ENCODE data around the gene PLA2G4D. TPM values are rescaled to one million over a fixed set of nuclear protein-coding genes. Genes with fewer than 3 reads are reported as not detected.

The PLA2G4D gene
- total RNA-seq, 1 donor from 2014 or later = not detected

- no peak for DNase-seq (ENCODE audit: low read depth, low spot score)
- peaks cover 34% of the 10 kb centered on the region for H3K27me3 Mint-ChIP-seq (ENCODE audit: low read depth)
- no peaks in the 10 kb centered on the region for H3K9me3 Mint-ChIP-seq
- no peak overlapping the region for H3K27ac Mint-ChIP-seq (ENCODE audit: unreplicated experiment)
- H3K4me3 Mint-ChIP-seq = no peak overlapping the region
- H3K4me1 Mint-ChIP-seq = peaks cover 7% of the 10 kb centered on the region
- TF ChIP-seq CTCF (conservative IDR thresholded peaks at IDR 0.05) = no peak
- H3K36me3 Mint-ChIP-seq (ENCODE audit: low read depth) = no peaks in the 10 kb centered on the region
Observed at GRCh38 chr15:42083605-42083908, 10.8 kb downstream of the PLA2G4D start.

- DNase-seq (ENCODE audit: low read depth, low spot score) = no peak
- TF ChIP-seq CTCF (conservative IDR thresholded peaks at IDR 0.05) = no peak
- H3K9me3 Mint-ChIP-seq = no peaks in the 10 kb centered on the region
- peaks cover 37% of the 10 kb centered on the region for H3K27me3 Mint-ChIP-seq (ENCODE audit: low read depth)
- H3K4me1 Mint-ChIP-seq = peaks cover 7% of the 10 kb centered on the region
- no peak overlapping the region for H3K27ac Mint-ChIP-seq (ENCODE audit: unreplicated experiment)
- no peak overlapping the region for H3K4me3 Mint-ChIP-seq
- H3K36me3 Mint-ChIP-seq (ENCODE audit: low read depth) = no peaks in the 10 kb centered on the region
Observed at GRCh38 chr15:42082823-42083604, 11.3 kb downstream of the PLA2G4D start.

- no peak overlapping the region for H3K4me3 Mint-ChIP-seq
- H3K36me3 Mint-ChIP-seq (ENCODE audit: low read depth) = no peaks in the 10 kb centered on the region
- DNase-seq (ENCODE audit: low read depth, low spot score) = no peak
- TF ChIP-seq CTCF (conservative IDR thresholded peaks at IDR 0.05) = no peak
- H3K27ac Mint-ChIP-seq (ENCODE audit: unreplicated experiment) = no peak overlapping the region
- H3K27me3 Mint-ChIP-seq (ENCODE audit: low read depth) = peaks cover 42% of the 10 kb centered on the region
- H3K9me3 Mint-ChIP-seq = no peaks in the 10 kb centered on the region
- H3K4me1 Mint-ChIP-seq = peaks cover 7% of the 10 kb centered on the region
Observed at GRCh38 chr15:42082141-42082540, 12.2 kb downstream of the PLA2G4D start.

DNA sequence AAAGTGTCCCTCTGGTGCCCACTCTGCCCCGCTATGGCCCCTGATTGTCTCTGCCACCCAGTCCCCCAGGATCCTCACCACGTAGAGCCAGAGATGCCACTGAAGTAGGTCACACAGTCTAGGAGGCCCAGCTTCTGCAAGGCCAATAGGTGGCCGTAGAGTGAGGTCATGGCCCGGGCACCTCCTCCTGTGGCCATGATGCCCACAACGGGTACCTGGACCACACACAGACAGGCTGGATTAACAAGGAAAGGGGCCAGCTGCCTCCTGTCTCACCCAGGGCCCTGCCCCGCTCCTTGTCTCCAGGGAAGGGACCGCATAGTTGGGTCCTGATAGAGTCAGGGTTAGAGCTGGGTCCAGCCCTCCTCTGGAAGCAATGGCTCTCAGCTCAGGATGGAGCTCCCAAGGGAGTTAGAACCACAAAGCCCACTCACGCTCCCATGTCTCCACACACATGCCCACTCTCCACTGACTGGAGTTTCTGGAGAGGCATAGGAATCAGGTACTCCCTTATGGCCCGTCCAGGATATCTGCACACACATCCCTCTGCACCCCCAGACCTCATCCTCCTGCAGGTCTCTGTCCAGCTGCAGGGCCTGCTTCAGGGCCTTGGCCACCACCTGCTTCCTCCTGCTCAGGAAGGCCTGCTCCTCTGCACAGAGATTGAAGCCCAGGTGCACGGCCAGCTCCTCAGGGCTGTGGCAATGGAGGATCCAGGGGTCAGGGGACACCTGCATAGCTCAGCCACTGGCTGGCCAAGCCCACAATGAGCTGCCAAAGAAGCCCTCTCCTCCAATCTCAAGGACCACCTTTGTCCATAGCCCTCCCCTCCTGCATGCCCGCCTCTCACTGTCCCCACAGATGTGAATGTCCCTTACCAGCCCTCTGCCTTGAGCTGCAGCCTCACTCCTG, 13.2 kb downstream of the PLA2G4D start:
- peaks cover 42% of the 10 kb centered on the region for H3K27me3 Mint-ChIP-seq (ENCODE audit: low read depth)
- H3K9me3 Mint-ChIP-seq = no peaks in the 10 kb centered on the region
- H3K27ac Mint-ChIP-seq (ENCODE audit: unreplicated experiment) = no peak overlapping the region
- no peak overlapping the region for H3K4me3 Mint-ChIP-seq
- TF ChIP-seq CTCF (conservative IDR thresholded peaks at IDR 0.05) = no peak
- no peak for DNase-seq (ENCODE audit: low read depth, low spot score)
- H3K36me3 Mint-ChIP-seq (ENCODE audit: low read depth) = no peaks in the 10 kb centered on the region
- peaks cover 7% of the 10 kb centered on the region for H3K4me1 Mint-ChIP-seq

- Mint-ChIP-seq H3K4me1 (peaks cover 7% of the 10 kb centered on the region), H3K27ac (ENCODE audit: unreplicated experiment) (no peak overlapping the region), H3K36me3 (ENCODE audit: low read depth) (no peaks in the 10 kb centered on the region), H3K4me3 (no peak overlapping the region), H3K9me3 (no peaks in the 10 kb centered on the region), H3K27me3 (ENCODE audit: low read depth) (peaks cover 42% of the 10 kb centered on the region)
- no peak for DNase-seq (ENCODE audit: low read depth, low spot score)
- no peak for TF ChIP-seq CTCF (conservative IDR thresholded peaks at IDR 0.05)
Observed at GRCh38 chr15:42080186-42080918, 14.0 kb downstream of the PLA2G4D start.

Measured in neural crest cell (in vitro differentiated cells).